ENCODE results near the gene SKAP1. TPM values are rescaled to one million over a fixed set of nuclear protein-coding genes. Genes with fewer than 3 reads are reported as not detected.

Gene SKAP1
- total RNA-seq, 3 donors from 2014 or later, result 2.2 to 3.2 (median 2.4) TPM

DNA sequence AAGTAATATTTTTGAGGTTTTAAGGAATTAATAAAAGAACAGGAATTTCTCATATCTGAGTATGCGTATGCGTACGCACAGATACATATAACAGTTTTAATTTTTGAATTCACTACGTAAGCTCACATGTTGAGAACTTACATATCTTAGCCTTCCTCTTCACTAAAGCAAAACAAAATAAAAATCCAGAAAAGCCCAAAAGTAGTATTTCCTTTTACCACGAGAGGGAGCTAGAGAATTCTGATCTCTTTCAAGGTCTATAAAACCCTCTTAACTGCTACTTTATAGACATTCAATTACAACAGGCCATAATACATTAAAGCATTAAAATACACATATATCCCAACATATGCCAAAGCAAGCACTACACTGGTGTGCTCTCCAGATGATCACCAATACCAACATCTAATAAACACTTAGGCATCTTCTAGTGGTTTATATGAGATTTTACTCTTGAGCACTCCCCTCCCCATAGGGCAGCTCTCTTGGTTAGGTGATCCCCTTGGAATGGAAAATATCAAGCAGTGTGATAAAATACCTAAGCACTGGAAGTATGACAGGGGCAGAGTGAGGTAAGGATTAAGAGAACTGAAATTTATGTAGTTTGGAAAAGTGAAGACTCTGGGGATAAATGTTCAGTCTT, 94.0 kb downstream of the SKAP1 start:
- no peaks in the 10 kb centered on the region for H3K36me3 ChIP-seq (ENCODE audit: low read depth)
- no peaks in the 10 kb centered on the region for H3K4me1 ChIP-seq (ENCODE audit: low read depth)
- intact Hi-C loops (cut with DNase I, micrococcal nuclease), result loop anchor here (5.0 to 10.0 kb wide), 2 partner anchors 281 to 289 kb away; partner anchors contain the start of genes HOXB8 (in 1 of the 2) and HOXB9 (in 1 of the 2)
- ATAC-seq, result peak; percentile 70
- TF ChIP-seq, protein P1, sequence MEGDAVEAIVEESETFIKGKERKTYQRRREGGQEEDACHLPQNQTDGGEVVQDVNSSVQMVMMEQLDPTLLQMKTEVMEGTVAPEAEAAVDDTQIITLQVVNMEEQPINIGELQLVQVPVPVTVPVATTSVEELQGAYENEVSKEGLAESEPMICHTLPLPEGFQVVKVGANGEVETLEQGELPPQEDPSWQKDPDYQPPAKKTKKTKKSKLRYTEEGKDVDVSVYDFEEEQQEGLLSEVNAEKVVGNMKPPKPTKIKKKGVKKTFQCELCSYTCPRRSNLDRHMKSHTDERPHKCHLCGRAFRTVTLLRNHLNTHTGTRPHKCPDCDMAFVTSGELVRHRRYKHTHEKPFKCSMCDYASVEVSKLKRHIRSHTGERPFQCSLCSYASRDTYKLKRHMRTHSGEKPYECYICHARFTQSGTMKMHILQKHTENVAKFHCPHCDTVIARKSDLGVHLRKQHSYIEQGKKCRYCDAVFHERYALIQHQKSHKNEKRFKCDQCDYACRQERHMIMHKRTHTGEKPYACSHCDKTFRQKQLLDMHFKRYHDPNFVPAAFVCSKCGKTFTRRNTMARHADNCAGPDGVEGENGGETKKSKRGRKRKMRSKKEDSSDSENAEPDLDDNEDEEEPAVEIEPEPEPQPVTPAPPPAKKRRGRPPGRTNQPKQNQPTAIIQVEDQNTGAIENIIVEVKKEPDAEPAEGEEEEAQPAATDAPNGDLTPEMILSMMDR (IDR thresholded peaks at IDR 0.05), result peak; percentile 38
- DNase-seq, result no peak
- H3K9me3 ChIP-seq, result no peaks in the 10 kb centered on the region
- no peak overlapping the region for H3K4me3 ChIP-seq

GRCh38 chr17:48335146-48335784, 94.7 kb downstream of the SKAP1 start:
- ATAC-seq (no peak), DNase-seq (no peak)
- H3K9me3 ChIP-seq, result no peaks in the 10 kb centered on the region
- intact Hi-C loops (cut with DNase I, micrococcal nuclease), result loop anchor here (5.0 to 10.0 kb wide), 2 partner anchors 282 to 290 kb away; partner anchors contain the start of genes HOXB8 (in 1 of the 2) and HOXB9 (in 1 of the 2)
- H3K36me3 ChIP-seq (ENCODE audit: low read depth), result no peaks in the 10 kb centered on the region
- H3K4me3 ChIP-seq, result no peak overlapping the region
- no peaks in the 10 kb centered on the region for H3K4me1 ChIP-seq (ENCODE audit: low read depth)
- TF ChIP-seq, protein P1 (IDR thresholded peaks at IDR 0.05), result no peak

DNA sequence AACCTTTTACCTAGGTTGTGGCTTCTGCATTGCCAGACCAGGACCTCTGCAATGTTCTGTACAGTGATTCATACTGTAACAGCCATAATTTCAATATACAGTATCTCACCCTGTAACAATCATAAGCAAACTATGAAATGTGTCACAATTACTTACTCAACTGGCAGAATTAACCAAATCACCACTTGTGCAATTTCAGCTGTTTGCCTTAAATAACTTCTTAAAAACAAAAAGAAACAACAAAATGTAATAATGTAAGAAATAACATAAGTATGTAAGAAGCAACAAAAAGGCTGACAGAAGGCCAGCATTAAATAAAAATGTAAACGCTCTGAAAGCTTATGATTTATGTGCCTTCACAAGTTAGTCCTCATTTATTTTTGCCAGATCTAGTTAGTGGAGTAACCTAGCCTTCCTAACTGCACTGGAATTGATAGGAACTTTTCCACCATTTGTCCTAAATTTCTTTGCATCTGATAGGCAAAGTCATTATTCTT, 96.9 kb downstream of the SKAP1 start:
- intact Hi-C loops (cut with DNase I, micrococcal nuclease), result loop anchor here in 1 of 2 donors (10.0 kb wide), 1 partner anchor 292 kb away; the partner anchor contains the start of gene HOXB9
- DNase-seq (no peak), ATAC-seq (peak; percentile 45)
- Histone ChIP-seq H3K4me1 (ENCODE audit: low read depth) (no peaks in the 10 kb centered on the region), H3K4me3 (no peak overlapping the region), H3K9me3 (no peaks in the 10 kb centered on the region), H3K36me3 (ENCODE audit: low read depth) (no peaks in the 10 kb centered on the region)
- TF ChIP-seq, protein P1 (IDR thresholded peaks at IDR 0.05), result no peak

DNA sequence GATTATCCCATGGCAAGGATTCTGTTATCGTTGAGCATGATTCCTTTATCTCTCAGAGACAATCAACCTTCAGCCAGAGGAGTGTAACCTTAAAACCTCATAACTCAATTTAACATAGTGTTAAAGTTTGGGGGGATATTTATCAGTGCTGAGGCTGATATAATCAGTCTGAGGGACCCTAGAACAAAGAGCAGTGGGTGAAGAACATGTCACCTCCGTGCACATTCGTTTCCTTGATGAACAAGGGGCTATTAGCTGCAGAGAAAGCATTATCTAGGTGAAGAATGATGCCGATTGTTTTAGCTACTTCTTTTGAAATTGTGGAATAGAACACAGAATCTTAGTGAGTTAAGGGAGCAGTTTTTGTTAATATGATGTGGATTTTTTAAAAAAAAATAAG, 99.1 kb downstream of the SKAP1 start:
- intact Hi-C loops (cut with DNase I, micrococcal nuclease), result loop anchor here in 1 of 2 donors (10.0 kb wide), 1 partner anchor 294 kb away; the partner anchor contains the start of gene HOXB9
- ATAC-seq, result no peak
- H3K4me1 ChIP-seq (ENCODE audit: low read depth), result no peaks in the 10 kb centered on the region
- H3K9me3 ChIP-seq, result no peaks in the 10 kb centered on the region
- TF ChIP-seq, protein P1 (IDR thresholded peaks at IDR 0.05), result no peak
- no peak overlapping the region for H3K4me3 ChIP-seq
- H3K36me3 ChIP-seq (ENCODE audit: low read depth), result no peaks in the 10 kb centered on the region
- DNase-seq, result no peak

- no peaks in the 10 kb centered on the region for H3K9me3 ChIP-seq
- no peak for DNase-seq
- no peak overlapping the region for H3K4me3 ChIP-seq
- no peaks in the 10 kb centered on the region for H3K4me1 ChIP-seq (ENCODE audit: low read depth)
- intact Hi-C loops (cut with DNase I, micrococcal nuclease), result loop anchor here in 1 of 2 donors (10.0 kb wide), 1 partner anchor 294 kb away; the partner anchor contains the start of gene HOXB9
- H3K36me3 ChIP-seq (ENCODE audit: low read depth), result no peaks in the 10 kb centered on the region
- peak; percentile 41 for ATAC-seq
- TF ChIP-seq, protein P1 (IDR thresholded peaks at IDR 0.05), result no peak
Observed at GRCh38 chr17:48330421-48330820, 99.6 kb downstream of the SKAP1 start.

All from mucosa of descending colon (tissue), 3 donors.